GM12801 (cell line): Measurements from ENCODE around the gene CSAD.

Source experiments
- TF ChIP-seq, protein P1 (sequence below): IDR thresholded peaks from one replicate; pipeline ENCODE4 v1.5.1; 2011; ENCODE audit warnings: control low read depth; ENCODE audit not compliant: insufficient read length; ENCODE audit errors: extremely low read depth

The CSAD gene

DNA sequence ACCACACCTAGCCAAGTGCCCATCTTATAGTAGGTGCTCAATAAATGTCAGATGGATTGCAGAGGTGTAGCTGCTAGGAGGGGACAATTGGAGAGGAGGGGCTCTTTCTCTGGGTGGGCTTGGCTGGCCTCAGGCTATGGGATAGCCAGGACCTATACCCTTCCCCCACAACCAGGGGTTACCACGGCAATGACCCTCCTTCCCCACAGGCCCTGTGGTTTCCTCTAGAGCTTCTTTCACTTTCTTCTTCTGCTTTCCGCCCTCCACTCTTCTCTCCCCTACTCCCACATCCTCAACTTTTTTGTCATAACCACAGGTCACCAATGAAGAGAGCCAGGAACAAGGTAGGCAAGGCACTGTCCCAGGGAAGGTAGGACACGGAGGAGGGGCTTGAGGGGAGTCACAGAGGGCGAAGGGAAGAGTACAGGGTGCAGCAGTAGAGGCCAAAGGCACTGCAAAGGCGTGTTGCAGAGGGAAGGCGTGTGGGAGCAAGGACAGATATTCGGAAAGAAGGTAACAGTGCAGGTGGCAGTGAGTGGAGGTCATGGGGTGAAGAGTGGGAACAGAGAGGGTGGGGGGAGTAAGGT lies 28.2 kb upstream of the CSAD start:
- TF ChIP-seq, protein P1, sequence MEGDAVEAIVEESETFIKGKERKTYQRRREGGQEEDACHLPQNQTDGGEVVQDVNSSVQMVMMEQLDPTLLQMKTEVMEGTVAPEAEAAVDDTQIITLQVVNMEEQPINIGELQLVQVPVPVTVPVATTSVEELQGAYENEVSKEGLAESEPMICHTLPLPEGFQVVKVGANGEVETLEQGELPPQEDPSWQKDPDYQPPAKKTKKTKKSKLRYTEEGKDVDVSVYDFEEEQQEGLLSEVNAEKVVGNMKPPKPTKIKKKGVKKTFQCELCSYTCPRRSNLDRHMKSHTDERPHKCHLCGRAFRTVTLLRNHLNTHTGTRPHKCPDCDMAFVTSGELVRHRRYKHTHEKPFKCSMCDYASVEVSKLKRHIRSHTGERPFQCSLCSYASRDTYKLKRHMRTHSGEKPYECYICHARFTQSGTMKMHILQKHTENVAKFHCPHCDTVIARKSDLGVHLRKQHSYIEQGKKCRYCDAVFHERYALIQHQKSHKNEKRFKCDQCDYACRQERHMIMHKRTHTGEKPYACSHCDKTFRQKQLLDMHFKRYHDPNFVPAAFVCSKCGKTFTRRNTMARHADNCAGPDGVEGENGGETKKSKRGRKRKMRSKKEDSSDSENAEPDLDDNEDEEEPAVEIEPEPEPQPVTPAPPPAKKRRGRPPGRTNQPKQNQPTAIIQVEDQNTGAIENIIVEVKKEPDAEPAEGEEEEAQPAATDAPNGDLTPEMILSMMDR: no peak

DNA sequence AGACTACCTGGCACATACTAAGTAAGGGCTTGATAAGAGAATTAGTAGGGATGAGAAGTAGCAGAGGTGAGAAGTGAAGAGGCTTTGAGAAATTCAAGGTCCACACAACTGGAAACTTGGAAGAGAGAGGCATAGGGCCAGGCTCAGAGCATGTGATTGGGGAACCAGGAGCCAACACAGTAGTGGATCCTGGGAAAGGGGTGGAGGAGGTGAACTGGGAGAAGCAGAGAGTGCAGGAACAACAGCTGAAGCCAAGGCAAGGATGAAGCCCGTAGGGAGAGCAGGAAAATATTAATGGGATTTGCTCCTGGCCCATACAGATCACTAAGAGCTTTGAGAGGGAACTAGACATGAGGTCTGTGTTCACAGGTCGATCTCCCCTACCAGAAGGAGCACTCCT lies 27.7 kb upstream of the CSAD start:
- TF ChIP-seq, protein P1: no peak

DNA sequence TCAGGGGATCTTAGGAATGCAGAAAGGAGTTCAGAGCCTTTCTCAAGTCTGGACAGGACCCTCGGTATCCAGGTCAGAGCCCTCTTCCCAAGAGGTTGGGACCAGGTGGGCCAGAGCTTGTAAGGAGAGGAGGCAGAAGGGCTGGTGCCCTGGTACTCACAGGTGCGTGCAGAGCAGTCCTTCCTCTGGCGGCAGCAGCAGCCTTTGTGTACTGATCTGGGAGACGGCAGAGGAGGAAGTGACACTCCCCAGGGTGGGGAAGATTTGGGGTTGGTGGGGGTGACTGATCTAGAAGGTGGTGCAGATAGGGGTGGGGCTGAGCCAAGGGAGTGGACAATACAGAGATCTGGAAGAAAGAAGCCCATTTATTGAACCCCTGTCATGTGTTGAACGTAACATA lies 26.3 kb upstream of the CSAD start, which contains the start of gene ITGB7:
ITGB7 (minus strand) TSS at position 210 of the 400 bp plus-strand sequence. CDS start 6,808 bp downstream, outside the sequence.
- TF ChIP-seq, protein P1: no peak

DNA sequence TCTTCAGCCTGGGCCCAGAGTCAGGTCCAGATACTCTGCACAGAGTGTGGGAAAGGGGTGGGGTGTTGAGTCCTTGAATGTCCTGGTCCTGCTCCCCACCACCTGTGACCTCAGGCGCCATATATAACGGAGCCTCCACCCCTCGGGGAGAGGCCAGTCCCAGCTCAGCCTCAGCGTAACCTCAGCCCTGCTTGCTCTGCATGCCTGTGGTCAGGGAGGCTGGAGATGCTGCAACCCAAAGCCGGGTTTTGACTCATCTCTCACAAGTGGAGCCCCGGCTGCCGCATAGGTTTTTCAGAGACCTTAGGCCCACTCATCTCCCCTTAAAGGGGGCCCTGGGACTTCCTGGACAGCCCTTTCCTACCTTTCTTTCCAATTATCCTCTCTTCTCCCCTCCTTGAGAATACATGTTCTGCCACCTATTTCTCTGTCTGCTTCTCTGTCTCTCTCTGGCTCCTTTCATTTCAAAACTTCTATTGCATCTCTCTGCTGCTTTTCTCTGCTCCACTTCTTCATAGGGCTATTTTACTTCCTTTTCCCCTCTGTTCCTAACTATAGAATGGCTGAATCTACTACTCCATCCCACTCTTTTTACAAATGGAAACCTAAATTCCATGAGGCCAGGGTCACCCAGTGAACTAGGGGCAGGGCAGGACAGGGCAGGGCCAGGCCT lies 25.2 kb upstream of the CSAD start:
- TF ChIP-seq, protein P1: no peak

DNA sequence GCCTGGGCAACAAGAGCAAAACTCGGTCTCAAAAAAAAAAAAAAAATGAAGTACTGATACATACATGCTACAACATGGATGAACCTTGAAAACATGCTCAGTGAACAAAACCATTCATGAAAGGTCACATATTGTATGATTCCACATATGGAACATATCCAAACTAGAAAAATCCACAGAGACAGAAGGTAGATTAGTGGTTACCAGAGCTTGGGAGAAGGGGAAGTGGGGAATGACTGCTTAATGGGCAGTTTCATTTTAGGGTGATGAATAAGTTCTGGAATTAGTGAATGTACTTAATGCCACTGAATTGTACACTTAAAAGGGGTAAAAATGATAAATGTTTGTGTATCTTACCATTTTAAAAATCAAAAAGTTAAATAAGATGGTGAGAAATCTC lies 23.6 kb upstream of the CSAD start:
- TF ChIP-seq, protein P1: no peak

DNA sequence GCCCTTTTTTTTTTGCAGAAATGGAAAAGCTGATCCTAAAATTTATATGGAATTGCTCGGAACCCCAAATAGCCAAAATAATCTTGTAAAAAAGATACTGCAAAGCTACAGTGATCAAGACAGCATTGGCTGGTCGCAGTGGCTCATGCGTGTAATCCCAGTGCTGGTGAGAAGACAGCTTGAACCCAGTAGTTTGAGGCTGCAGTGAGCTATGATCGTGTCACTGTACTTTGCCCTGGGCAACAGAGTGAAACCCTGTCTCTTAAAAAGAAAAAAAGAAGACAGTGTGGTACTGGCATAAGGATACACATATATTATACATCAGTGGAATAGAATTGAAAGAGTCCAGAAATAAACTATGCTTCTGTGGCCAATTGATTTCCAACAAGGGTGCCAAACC lies 20.9 kb upstream of the CSAD start:
- TF ChIP-seq, protein P1: no peak

DNA sequence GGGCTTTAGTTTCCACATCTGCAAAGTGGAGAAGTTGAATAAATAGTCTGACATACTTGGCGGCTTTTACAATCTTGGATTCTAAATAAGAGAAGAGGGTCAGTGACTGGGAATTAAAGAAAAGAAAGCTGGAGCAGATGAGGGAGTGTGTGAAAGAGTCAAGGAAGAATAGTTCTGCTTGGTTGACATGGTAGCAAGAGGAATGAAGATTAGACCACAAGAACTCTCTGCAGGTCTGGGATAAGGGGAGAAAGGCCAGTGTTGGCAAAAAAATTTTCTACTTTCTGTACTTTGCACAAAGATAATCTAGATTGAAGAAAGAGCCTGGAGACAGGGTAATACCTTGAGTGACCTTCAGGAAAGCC lies 20.4 kb upstream of the CSAD start:
- TF ChIP-seq, protein P1: no peak
